ENCODE measurements around the gene ZNF385B.
"Not testable (repeated sequence)": the region's sequence is repeated elsewhere in the genome, so short reads cannot be mapped to it uniquely, and the experiment has no call there.

Gene ZNF385B

GRCh38 chr2:179487010-179487731 is 374.2 kb downstream of the ZNF385B start:
- DNase-seq (ENCODE audit: low read depth), result no peak

- no peak for DNase-seq (ENCODE audit: low read depth)
Observed at GRCh38 chr2:179483131-179483530, 378.3 kb downstream of the ZNF385B start.

GRCh38 chr2:179479947-179480346 is 381.5 kb downstream of the ZNF385B start:
- no peak for DNase-seq (ENCODE audit: low read depth)

- DNase-seq (ENCODE audit: low read depth), result no peak
Observed at GRCh38 chr2:179478771-179479170, 382.6 kb downstream of the ZNF385B start.

- no peak for DNase-seq (ENCODE audit: low read depth)
Observed at GRCh38 chr2:179470992-179471391, 390.4 kb downstream of the ZNF385B start.

- DNase-seq (ENCODE audit: low read depth), result no peak
Observed at GRCh38 chr2:179470089-179470488, 391.3 kb downstream of the ZNF385B start.

- no peak for DNase-seq (ENCODE audit: low read depth)
Observed at GRCh38 chr2:179467960-179468359, 393.5 kb downstream of the ZNF385B start.

GRCh38 chr2:179467111-179467510 is 394.3 kb downstream of the ZNF385B start:
- DNase-seq (ENCODE audit: low read depth), result no peak

GRCh38 chr2:179461420-179461819 is 400.0 kb downstream of the ZNF385B start:
- DNase-seq (ENCODE audit: low read depth), result no peak

DNA sequence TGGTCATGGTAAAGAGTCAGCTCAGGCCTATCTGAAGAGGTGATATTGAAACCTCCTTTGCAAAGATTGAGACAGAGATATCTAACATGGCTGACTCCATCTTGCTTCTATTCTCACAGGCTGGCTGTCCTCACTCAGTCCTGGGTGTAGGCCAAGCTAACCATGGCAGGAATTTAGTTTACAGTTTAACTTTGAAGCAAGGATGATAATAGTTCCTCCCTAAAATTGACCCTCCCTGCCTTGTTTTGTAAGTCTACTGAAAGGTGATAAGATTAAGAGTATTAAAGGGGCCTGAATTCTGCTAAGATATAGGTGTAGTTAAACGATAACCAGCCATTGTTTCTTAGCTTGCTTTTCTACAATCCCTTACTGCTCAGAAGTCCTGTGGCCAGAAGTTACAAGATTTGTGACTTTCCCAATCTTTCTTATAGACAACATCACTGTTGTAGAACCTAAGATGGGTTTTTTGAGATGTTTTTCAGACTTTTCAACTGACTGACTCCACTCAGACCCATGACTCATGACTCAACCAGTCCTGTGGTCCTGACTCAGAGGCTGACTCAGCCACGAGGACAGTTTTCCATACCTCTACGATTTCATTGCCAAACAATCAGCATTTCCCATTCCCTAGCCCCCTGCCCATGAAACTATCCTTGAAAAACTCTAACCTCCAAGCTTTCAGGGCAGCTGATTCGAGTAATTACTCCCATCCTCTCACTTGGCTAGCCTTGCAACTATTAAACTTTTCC is 401.1 kb downstream of the ZNF385B start:
- DNase-seq (ENCODE audit: low read depth), result no peak

DNA sequence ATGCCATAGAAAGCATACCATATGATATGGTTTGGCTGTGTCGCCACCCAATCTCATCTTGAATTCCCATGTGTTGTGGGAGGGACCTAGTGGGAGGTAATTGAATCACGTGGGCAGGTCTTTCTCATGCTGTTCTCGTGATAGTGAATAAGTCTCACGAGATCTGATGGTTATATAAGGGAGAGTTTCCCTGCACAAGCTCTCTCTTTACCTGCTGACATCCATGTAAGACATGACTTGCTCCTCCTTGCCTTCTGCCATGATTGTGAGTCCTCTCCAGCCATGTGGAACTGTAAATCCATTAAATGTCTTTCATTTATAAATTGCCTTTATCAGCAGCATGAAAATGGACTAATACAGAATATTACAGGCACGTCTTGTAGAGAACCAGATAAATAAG is 403.3 kb downstream of the ZNF385B start:
- DNase-seq (ENCODE audit: low read depth), result not testable (repeated sequence)

DNA sequence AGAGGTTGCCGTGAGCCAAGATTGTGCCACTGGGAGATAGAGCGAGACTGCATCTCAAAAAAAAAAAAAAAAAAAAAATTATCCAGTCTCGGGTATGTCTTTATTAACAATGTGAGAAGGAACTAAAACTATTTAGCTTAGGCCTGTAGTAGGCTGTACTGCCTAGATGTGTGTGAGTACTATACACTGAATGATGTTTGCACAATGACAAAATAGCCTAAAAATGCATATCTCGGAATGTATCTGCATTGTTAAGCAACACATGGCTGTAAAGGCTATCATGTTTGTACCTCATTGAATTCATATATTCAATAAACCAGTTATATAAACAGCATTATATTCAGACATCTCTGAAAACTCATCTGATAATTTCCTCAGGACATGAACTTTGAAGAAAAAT is 405.6 kb downstream of the ZNF385B start:
- no peak for DNase-seq (ENCODE audit: low read depth)

DNA sequence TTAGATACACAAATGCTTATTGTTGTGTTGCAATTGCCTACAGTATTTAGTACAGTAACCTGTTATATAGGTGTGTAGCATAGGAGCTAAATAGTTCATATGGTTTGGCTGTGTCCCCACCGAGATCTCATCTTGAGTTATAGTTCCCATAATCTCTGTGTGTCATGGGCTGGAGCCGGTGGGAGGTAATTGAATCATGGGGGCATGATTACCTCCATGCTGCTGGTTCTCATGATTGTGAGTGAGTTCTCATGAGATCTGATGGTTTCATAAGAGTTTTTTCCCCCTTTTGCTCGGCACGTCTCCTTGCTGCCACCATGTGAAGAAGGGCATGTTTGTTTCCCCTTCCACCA is 406.3 kb downstream of the ZNF385B start:
- DNase-seq (ENCODE audit: low read depth), result no peak

- no peak for DNase-seq (ENCODE audit: low read depth)
Observed at GRCh38 chr2:179454443-179455171, 406.8 kb downstream of the ZNF385B start.

DNA sequence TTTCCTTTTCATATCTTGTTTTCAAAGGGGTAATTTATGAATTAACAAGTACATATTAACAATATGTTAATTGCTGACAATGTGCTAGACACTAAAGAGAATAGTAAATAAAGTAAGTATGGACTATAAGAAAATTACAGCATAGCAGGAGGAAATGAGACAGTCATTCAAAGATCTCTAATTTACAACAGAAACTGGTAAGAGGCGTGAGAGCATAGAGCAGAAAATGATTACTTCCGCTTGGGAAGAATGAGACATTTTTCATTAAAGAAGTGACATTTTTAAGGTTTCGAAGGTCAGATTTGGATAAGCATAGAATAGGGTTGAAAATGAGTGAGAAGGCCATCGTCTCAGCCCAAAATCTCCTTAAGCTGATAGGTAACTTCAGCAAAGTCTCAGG is 412.4 kb downstream of the ZNF385B start:
- DNase-seq (ENCODE audit: low read depth), result no peak

- no peak for DNase-seq (ENCODE audit: low read depth)
Observed at GRCh38 chr2:179447839-179448447, 413.5 kb downstream of the ZNF385B start.

GRCh38 chr2:179447421-179447820 is 414.0 kb downstream of the ZNF385B start:
- DNase-seq (ENCODE audit: low read depth), result no peak

DNA sequence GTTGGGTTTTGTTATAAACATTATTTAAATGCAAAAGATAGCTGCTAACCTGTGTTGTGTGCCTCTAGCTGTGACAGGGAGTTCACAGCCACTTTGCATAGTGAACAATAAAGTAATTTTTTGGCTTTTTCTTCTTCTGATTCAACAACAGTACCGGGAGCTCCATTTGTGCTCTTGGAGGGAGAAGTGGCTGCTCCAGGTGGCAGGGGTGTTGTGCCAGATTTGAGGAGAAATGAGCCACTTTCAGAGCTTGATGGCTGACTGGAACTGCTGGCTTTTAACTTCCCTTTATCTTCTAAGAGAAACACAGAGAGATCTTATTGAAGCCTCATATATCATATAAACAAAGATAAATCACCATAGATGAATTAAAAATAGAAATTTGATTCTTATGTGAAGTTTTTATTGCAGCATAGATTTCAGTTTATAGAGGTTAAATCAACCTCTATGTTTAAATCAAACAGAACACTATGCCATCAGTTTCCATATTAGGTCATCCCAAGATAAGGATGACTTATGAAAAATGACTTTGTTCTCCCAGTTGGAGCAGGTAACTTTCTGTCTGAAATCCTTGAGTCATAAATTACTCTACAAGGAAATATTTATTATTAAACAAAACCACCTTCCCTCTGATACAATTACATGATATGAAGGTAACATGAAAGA is 414.8 kb downstream of the ZNF385B start:
- DNase-seq (ENCODE audit: low read depth), result no peak

- DNase-seq (ENCODE audit: low read depth), result no peak
Observed at GRCh38 chr2:179444056-179444455, 417.4 kb downstream of the ZNF385B start.

DNA sequence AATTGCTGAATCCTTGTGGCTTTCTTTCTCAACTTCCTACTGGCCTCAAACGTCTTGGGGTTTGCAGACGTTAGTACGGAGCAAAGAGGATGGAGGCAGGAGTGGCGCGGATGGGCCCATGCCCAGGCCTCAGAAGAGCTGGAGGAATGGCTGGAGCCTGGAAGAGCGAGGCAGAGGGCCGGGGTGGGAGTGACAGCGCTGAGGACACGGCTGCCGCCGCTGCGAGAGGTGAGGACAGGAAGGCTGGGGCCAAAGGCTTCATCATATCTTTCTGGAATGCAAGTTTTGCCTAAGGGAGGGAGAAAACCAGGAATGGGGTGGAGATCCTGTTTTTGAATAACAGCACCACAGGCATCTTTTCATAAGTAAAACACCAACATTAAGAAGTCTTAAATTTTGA is 418.2 kb downstream of the ZNF385B start:
- no peak for DNase-seq (ENCODE audit: low read depth)

DNA sequence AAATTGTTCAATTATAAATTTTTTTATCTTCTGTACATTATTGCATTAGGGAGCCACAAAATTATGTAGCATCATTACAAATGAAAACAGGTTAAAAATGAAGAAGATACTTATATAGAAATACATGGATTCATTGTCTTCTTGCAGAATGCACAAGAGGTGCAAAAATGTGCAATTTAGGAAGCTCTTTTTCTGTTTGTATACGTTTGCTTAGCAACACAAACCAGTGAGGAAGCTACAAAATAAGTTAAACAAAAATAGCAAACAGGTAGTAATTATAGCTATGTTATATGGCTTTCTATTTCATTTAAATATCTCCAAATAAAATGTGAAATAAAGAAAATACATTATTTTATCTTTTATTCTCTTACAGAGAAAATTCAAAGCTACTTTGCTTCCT is 419.2 kb downstream of the ZNF385B start:
- no peak for DNase-seq (ENCODE audit: low read depth)

GRCh38 chr2:179441551-179441950 is 419.9 kb downstream of the ZNF385B start:
- DNase-seq (ENCODE audit: low read depth), result no peak
